Right lobe of liver (tissue), 4 donors: ENCODE results near the gene CACNA1C.

Source experiments
- POLR2A ChIP-seq: fragments of 450-650 bp; IDR thresholded peaks from one replicate; pipeline ENCODE4 v1.6.1; 2017; ENCODE audit warnings: antibody characterized with exemption, mild to moderate bottlenecking
- TF ChIP-seq, protein P1 (sequence below), 4 donors: fragments of 200-600 bp in 3 of 4; fragments of 450-650 bp in 1 of 4; IDR thresholded peaks; one replicate each; pipeline versions ENCODE4 v1.5.1 to v1.8.0; 2016 to 2022; ENCODE audit warnings: antibody characterized with exemption in 4 of 4, mild to moderate bottlenecking in 2 of 4
- donor health status: DM: no; HTN: no; CAD: no.
- donor health status: DM: no; HTN: no; CAD: no.
- donor health status: DM: no; HTN: yes; CAD: no.

DNA sequence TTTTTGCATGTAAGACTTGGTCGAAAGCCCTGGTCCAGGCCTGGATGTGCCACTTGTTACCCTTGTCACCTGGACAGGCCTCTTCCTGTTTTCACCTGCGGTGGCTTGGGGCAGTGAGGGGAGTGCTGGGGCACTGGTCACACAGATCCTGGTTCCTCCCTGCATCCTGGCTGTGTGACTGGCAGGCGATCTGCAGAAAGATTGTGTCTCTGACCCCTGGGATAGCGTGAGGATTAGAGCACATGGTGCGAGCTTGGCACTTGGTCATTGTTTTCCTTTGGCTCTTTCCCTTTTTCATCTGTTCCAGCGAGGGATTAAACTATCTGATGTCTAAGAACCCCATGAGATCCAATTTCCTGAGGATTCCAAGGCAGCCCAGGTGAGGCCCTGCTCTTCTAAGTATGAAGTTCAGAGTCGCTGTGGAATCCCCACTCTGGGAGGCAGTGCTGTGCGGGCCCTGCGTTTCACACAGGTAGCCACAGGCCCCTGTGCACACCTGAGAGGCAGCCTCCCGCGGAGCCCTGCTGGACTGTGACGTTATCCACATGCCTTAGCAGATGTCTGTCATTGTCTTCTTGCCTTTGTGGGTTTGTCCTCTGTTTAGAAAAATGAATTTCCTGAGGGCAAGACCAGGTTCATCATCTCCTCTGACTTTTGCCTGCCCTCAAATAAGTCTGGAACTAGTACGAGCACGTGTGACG, 288.4 kb downstream of the CACNA1C start:
- TF ChIP-seq, protein P1, sequence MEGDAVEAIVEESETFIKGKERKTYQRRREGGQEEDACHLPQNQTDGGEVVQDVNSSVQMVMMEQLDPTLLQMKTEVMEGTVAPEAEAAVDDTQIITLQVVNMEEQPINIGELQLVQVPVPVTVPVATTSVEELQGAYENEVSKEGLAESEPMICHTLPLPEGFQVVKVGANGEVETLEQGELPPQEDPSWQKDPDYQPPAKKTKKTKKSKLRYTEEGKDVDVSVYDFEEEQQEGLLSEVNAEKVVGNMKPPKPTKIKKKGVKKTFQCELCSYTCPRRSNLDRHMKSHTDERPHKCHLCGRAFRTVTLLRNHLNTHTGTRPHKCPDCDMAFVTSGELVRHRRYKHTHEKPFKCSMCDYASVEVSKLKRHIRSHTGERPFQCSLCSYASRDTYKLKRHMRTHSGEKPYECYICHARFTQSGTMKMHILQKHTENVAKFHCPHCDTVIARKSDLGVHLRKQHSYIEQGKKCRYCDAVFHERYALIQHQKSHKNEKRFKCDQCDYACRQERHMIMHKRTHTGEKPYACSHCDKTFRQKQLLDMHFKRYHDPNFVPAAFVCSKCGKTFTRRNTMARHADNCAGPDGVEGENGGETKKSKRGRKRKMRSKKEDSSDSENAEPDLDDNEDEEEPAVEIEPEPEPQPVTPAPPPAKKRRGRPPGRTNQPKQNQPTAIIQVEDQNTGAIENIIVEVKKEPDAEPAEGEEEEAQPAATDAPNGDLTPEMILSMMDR (IDR thresholded peaks at IDR 0.05): no peak
- TF ChIP-seq POLR2A: no peak
